Measurements from ENCODE around the gene LMBR1. TPM values are rescaled to one million over a fixed set of nuclear protein-coding genes. Genes with fewer than 3 reads are reported as not detected.
"Not testable (repeated sequence)": the region's sequence is repeated elsewhere in the genome, so short reads cannot be mapped to it uniquely, and the experiment has no call there.

The LMBR1 gene
- total RNA-seq, 4 donors from 2014 or later = 39.9 to 63.0 (median 59.0) TPM

- no peak overlapping the region for H3K27ac ChIP-seq
- WGBS, 2 donors (ENCODE audit: low coverage in 1 of 2) = 92 to 95% methylated on average over 3 to 4 of the region's 4 CpGs
- ATAC-seq = no peak
- peaks cover 0 to 24% (median 0%) of the 10 kb centered on the region in 3 donors for H3K4me1 ChIP-seq
- no peak overlapping the region for H3K4me3 ChIP-seq
- no peaks in the 10 kb centered on the region for H3K27me3 ChIP-seq
- TF ChIP-seq EP300 (IDR thresholded peaks at IDR 0.05) (no peak), POLR2A (IDR thresholded peaks at IDR 0.05) (no peak), POLR2AphosphoS5 (IDR thresholded peaks at IDR 0.05) (no peak), CTCF (IDR thresholded peaks at IDR 0.05) (no peak)
- H3K9me3 ChIP-seq = no peaks in the 10 kb centered on the region
- H3K36me3 ChIP-seq = no peaks in the 10 kb centered on the region
Observed at GRCh38 chr7:156889746-156890145, 3.2 kb downstream of the LMBR1 start.

GRCh38 chr7:156889089-156889488, 3.9 kb downstream of the LMBR1 start:
- Histone ChIP-seq H3K36me3 (no peaks in the 10 kb centered on the region), H3K4me3 (no peak overlapping the region), H3K27ac (no peak overlapping the region), H3K4me1 (peaks cover 0 to 17% (median 0%) of the 10 kb centered on the region in 3 donors), H3K9me3 (no peaks in the 10 kb centered on the region), H3K27me3 (no peaks in the 10 kb centered on the region)
- TF ChIP-seq CTCF (IDR thresholded peaks at IDR 0.05) (no peak), POLR2A (IDR thresholded peaks at IDR 0.05) (no peak), EP300 (IDR thresholded peaks at IDR 0.05) (no peak), POLR2AphosphoS5 (IDR thresholded peaks at IDR 0.05) (no peak)
- no peak for ATAC-seq
- 75 to 86% methylated on average over 1 of the region's 1 CpG for WGBS, 2 donors (ENCODE audit: low coverage in 1 of 2)

GRCh38 chr7:156886020-156886795, 6.8 kb downstream of the LMBR1 start:
- Histone ChIP-seq H3K9me3 (peaks cover 0 to 8% (median 0%) of the 10 kb centered on the region in 3 donors), H3K4me1 (peaks cover 0 to 2% (median 0%) of the 10 kb centered on the region in 3 donors), H3K36me3 (no peaks in the 10 kb centered on the region), H3K27me3 (no peaks in the 10 kb centered on the region), H3K4me3 (no peak overlapping the region), H3K27ac (no peak overlapping the region)
- no peak for ATAC-seq
- TF ChIP-seq POLR2A (IDR thresholded peaks at IDR 0.05) (no peak), CTCF (IDR thresholded peaks at IDR 0.05) (no peak), EP300 (IDR thresholded peaks at IDR 0.05) (no peak), POLR2AphosphoS5 (IDR thresholded peaks at IDR 0.05) (no peak)
- WGBS, 2 donors (ENCODE audit: low coverage in 1 of 2) = 83 to 100% methylated on average over 3 to 6 of the region's 6 CpGs

- H3K4me1 ChIP-seq = no peaks in the 10 kb centered on the region
- H3K4me3 ChIP-seq = no peak overlapping the region
- no peaks in the 10 kb centered on the region for H3K36me3 ChIP-seq
- no peak for TF ChIP-seq POLR2A (IDR thresholded peaks at IDR 0.05)
- TF ChIP-seq CTCF (IDR thresholded peaks at IDR 0.05) = no peak
- no peak for TF ChIP-seq EP300 (IDR thresholded peaks at IDR 0.05)
- no peak for TF ChIP-seq POLR2AphosphoS5 (IDR thresholded peaks at IDR 0.05)
- no peak for ATAC-seq
- no peaks in the 10 kb centered on the region for H3K27me3 ChIP-seq
- peaks cover 0 to 8% (median 0%) of the 10 kb centered on the region in 3 donors for H3K9me3 ChIP-seq
- H3K27ac ChIP-seq = no peak overlapping the region
- 77 to 94% methylated on average over 3 of the region's 3 CpGs for WGBS, 2 donors (ENCODE audit: low coverage in 1 of 2)
Observed at GRCh38 chr7:156881679-156882078, 11.3 kb downstream of the LMBR1 start.

- H3K36me3 ChIP-seq = peaks cover 0 to 17% of the 10 kb centered on the region in 2 donors
- H3K27ac ChIP-seq = no peak overlapping the region
- H3K9me3 ChIP-seq = no peaks in the 10 kb centered on the region
- no peak for ATAC-seq
- H3K27me3 ChIP-seq = no peaks in the 10 kb centered on the region
- H3K4me1 ChIP-seq = no peaks in the 10 kb centered on the region
- TF ChIP-seq POLR2AphosphoS5 (IDR thresholded peaks at IDR 0.05) (no peak), CTCF (IDR thresholded peaks at IDR 0.05) (no peak), EP300 (IDR thresholded peaks at IDR 0.05) (no peak), POLR2A (IDR thresholded peaks at IDR 0.05) (no peak)
- 94 to 100% methylated on average over 2 of the region's 2 CpGs for WGBS, 2 donors (ENCODE audit: low coverage in 1 of 2)
- H3K4me3 ChIP-seq = no peak overlapping the region
Observed at GRCh38 chr7:156875766-156876165, 17.2 kb downstream of the LMBR1 start.

GRCh38 chr7:156868363-156868762, 24.6 kb downstream of the LMBR1 start:
- not testable (repeated sequence) for H3K27ac ChIP-seq, ATAC-seq, H3K4me3 ChIP-seq, H3K4me1 ChIP-seq, H3K27me3 ChIP-seq, H3K9me3 ChIP-seq
- 97% methylated on average over 4 of the region's 8 CpGs; no CpG with 5 or more reads in 1 of the 2 donors for WGBS, 2 donors (ENCODE audit: low coverage in 1 of 2)
- peaks cover 0 to 17% of the 10 kb centered on the region in 2 donors for H3K36me3 ChIP-seq

All from gastroesophageal sphincter (tissue), 4 donors.